Kidney (tissue), 14 donors: ENCODE results near the gene DUSP22. TPM values are rescaled to one million over a fixed set of nuclear protein-coding genes. Genes with fewer than 3 reads are reported as not detected.

Experiments
- DNase-seq, 5 donors: peaks; one replicate each; pipeline ENCODE4 v3.0.0-alpha.2; 2013 to 2020
- FAIRE-seq: peaks from 2 replicates; lab custom pipeline; 2012; peaks lifted over from hg19 to GRCh38; lab: Jason Lieb, UNC
- H3K27ac ChIP-seq, 2 donors: one replicate each; pipeline ENCODE4 v1.7.0; 2013; ENCODE audit warnings: low read depth in 2 of 2, low read length in 2 of 2, inconsistent platforms in 1 of 2
- H3K27me3 ChIP-seq: one replicate; pipeline ENCODE4 v1.7.1; 2013; ENCODE audit warnings: low read length, inconsistent platforms; ENCODE audit not compliant: control insufficient read depth, insufficient read depth
- H3K36me3 ChIP-seq, 3 donors: one replicate each; pipeline versions ENCODE4 v1.7.0 to v1.7.1; 2013; ENCODE audit warnings: low read length in 3 of 3, control low read depth in 1 of 3, inconsistent platforms in 1 of 3; ENCODE audit not compliant: insufficient read depth in 3 of 3, control insufficient read depth in 2 of 3
- H3K4me1 ChIP-seq, 3 donors: one replicate each; pipeline versions ENCODE4 v1.7.0 to v1.7.1; 2013; ENCODE audit warnings: low read length in 3 of 3, inconsistent platforms in 1 of 3, low read depth in 1 of 3; ENCODE audit not compliant: control insufficient read depth in 2 of 3, insufficient read depth in 2 of 3
- H3K4me3 ChIP-seq, 3 donors: one replicate each; pipeline versions ENCODE4 v1.7.0 to v1.8.1; 2013; ENCODE audit warnings: low read length in 3 of 3, control low read depth in 1 of 3, inconsistent platforms in 1 of 3
- H3K9ac ChIP-seq, 3 donors: one replicate each; pipeline versions ENCODE4 v1.7.0 to v1.7.1; 2013; ENCODE audit warnings: low read length in 3 of 3, control low read depth in 1 of 3, inconsistent platforms in 1 of 3
- H3K9me3 ChIP-seq, 3 donors: one replicate each; pipeline versions ENCODE4 v1.7.0 to v1.7.1; 2013; ENCODE audit warnings: low read length in 3 of 3, control low read depth in 1 of 3, inconsistent platforms in 1 of 3; ENCODE audit not compliant: control insufficient read depth in 2 of 3, insufficient read depth in 1 of 3
- intact Hi-C: fragments of 100-400 bp; cut with DNase I; formaldehyde crosslinking; loops from one replicate; pipeline ENCODE4 v1.11.1; 2022
- polyA plus RNA-seq: library from polyadenylated mRNA; stranded (reverse); fragments of 350-450 nt; fragmentation: Illumina TruSeq; extraction: RNeasy Lipid Tissue Mini Kit (QIAGEN cat#74804); gene quantifications from one replicate; pipeline ENCODE4 v1.2.3, GENCODE V29; 2014; ENCODE audit warnings: low read depth, low replicate concordance; ENCODE audit not compliant: insufficient read depth
- total RNA-seq: library from RNA; stranded (reverse); fragmentation: NEBNext Ultra II Directional; extraction: Animal tissue kit (Norgen Biotek cat#: 25700); gene quantifications from one replicate; pipeline ENCODE4 v1.2.1, GENCODE V29; 2021
- TF ChIP-seq, protein P1 (sequence below): IDR thresholded peaks from 3 replicates; pipeline ENCODE4 v1.5.1; 2012; ENCODE audit warnings: mild to moderate bottlenecking, moderate library complexity, borderline replicate concordance; ENCODE audit not compliant: insufficient read depth; ENCODE audit errors: extremely low read depth
- donor health status: control.
- donor health status: control.
- donor health status: control.
- donor health status: control.
- donor health status: control.
- donor health status: DM: yes; HTN: yes; CAD: no.
- donor health status: Normal renal cell carcinoma (clear cell type).

The DUSP22 gene
- total and polyA plus RNA-seq, 2 donors from 2014 or later = 24.0 to 60.7 TPM

DNA sequence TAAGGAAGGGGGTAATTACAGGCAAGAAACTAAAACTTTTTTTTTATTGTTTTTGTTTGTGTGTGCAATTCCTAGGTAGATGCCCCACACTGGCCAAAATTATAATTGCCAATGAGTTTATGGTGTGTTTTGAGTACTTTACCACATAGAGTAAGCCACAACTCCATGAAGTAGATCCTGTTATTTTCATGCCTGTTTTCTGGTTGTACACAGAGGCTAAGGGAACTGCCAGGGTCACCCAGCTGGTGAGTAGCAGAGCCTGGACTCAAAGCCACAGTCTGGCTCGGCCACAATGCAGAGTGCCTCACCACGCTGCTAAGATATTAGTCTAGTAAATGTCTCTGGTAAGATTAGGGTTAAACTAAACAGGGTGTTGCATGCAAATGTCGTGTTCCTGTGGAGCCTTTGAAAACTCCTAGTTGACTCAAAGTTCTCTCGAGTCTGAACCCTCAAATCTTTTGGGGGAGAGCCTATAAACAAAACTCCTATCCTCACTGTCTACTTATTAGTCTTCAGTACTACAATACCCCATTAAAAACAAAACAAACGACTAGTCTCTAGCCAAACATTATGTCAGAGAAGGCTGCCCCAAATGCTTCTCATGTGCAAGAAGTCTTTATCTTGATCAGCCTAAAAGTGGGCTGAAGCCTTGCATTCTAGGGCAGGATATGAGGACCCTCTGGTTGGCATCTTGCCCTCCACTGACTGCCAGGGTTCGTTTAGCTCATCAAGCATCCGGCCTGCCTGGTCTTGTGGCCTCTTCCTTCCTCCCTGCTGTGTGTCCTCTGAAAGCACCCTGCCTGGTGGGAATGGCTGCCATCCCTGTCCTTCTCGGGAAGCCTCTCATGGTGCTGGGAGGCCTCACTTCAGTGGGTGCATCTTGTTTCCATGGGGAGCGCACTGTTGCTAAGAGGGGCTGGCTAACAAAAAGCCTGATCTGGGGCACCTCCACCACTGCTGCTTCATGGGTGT is 4.2 kb downstream of the DUSP22 start:
- H3K9me3 ChIP-seq = no peaks in the 10 kb centered on the region
- FAIRE-seq = no peak
- no peaks in the 10 kb centered on the region for H3K36me3 ChIP-seq
- no peaks in the 10 kb centered on the region for H3K27me3 ChIP-seq
- no peak overlapping the region for H3K9ac ChIP-seq
- H3K27ac ChIP-seq = peak overlapping the region in 1 of 2 donors; percentile 2
- intact Hi-C loops = no loop called here
- TF ChIP-seq, protein P1, sequence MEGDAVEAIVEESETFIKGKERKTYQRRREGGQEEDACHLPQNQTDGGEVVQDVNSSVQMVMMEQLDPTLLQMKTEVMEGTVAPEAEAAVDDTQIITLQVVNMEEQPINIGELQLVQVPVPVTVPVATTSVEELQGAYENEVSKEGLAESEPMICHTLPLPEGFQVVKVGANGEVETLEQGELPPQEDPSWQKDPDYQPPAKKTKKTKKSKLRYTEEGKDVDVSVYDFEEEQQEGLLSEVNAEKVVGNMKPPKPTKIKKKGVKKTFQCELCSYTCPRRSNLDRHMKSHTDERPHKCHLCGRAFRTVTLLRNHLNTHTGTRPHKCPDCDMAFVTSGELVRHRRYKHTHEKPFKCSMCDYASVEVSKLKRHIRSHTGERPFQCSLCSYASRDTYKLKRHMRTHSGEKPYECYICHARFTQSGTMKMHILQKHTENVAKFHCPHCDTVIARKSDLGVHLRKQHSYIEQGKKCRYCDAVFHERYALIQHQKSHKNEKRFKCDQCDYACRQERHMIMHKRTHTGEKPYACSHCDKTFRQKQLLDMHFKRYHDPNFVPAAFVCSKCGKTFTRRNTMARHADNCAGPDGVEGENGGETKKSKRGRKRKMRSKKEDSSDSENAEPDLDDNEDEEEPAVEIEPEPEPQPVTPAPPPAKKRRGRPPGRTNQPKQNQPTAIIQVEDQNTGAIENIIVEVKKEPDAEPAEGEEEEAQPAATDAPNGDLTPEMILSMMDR = no peak
- no peak overlapping the region for H3K4me3 ChIP-seq
- peaks cover 0 to 10% (median 7%) of the 10 kb centered on the region in 3 donors for H3K4me1 ChIP-seq
- no peak for DNase-seq

DNA sequence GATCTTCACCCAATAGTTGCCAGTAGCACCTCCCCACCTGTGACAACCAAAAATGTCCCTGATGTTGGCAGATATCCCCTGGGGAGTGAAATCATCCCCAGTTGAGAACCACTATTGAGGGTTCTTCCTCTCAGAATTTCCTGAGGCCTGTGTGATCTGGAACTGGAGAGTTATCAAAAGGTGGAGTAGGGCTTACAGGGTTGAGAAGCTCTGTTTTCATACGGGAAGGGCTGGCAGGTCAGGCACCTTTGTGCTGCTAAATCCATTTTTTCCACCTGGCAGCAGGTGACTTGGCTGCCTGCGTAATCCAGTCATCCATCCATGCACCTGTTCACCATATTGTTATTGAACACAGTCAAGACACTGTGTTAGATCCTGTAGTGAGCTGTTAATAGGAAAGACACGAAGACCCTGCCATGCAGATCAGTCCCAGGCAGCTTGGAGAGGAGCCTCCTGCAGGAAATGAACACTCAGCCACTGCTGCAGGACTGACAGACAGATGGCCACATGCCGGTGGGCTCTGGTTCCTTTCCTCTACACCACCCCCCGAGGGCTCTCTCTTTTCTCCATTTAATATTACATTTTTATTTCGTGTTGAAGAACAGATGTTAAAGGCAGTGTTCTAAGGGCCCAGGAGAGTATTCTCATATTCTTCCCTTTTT is 5.4 kb downstream of the DUSP22 start:
- FAIRE-seq = no peak

DNA sequence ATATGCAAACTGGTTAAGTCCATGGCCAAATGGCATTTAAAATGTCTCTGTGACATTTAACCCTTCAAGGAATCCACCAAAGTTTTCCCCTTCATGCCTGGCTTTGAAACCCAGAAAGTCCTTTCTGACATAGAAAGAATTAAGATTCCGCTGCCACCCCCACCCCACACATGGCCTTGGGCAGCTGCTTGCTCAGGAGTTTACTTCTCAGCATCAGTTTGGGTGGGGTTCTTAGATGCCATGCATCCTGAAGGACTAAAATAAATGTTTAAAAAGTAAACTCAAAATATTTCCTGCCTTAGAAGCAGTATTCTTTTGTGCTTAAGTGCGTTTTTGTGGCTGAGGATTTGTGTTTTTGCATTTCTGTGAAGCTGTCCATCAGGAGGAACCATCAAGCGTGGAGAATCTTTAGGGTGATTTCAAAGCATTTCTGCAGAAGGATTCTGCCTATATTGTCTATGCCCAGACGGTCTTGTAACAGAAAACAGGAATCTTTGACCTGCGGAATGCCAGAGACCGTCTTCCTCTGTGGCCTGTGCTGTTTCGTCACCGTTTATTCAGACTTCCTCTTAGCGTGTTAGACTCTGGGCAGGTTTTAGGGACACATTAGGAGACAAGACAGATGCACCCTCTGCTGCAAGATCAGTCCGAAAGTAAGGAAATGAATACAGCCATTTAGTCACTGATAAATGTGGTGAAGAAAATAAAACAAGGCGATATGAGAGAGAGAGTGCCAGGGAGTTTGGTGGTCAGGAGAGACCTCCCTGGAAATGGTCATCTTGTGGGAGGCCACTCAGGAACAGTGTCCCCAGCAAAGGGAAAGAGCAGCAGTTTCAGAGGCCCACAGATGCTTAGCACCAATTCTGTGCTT is 6.2 kb downstream of the DUSP22 start:
- Histone ChIP-seq H3K27ac (no peak overlapping the region), H3K27me3 (no peaks in the 10 kb centered on the region), H3K9me3 (no peaks in the 10 kb centered on the region), H3K4me3 (no peak overlapping the region), H3K4me1 (peaks cover 0 to 7% (median 5%) of the 10 kb centered on the region in 3 donors), H3K9ac (no peak overlapping the region), H3K36me3 (no peaks in the 10 kb centered on the region)
- intact Hi-C loops = no loop called here
- TF ChIP-seq, protein P1 = no peak
- FAIRE-seq (no peak), DNase-seq (no peak)

More for the DNA sequence above, 5.4 kb downstream of the DUSP22 start:
- Histone ChIP-seq H3K4me3 (no peak overlapping the region), H3K36me3 (no peaks in the 10 kb centered on the region), H3K4me1 (peaks cover 0 to 10% (median 7%) of the 10 kb centered on the region in 3 donors), H3K9ac (no peak overlapping the region), H3K27ac (no peak overlapping the region), H3K9me3 (no peaks in the 10 kb centered on the region), H3K27me3 (no peaks in the 10 kb centered on the region)
- TF ChIP-seq, protein P1 = no peak
- intact Hi-C loops = no loop called here
- no peak for DNase-seq
